DMS 273 (cell line): ENCODE results near the gene LMX1A.

Experiments
- DNase-seq: peaks from one replicate; lab custom pipeline; 2025; ENCODE audit not compliant: unreplicated experiment; lab: John Stamatoyannopoulos, UW

Gene LMX1A

DNA sequence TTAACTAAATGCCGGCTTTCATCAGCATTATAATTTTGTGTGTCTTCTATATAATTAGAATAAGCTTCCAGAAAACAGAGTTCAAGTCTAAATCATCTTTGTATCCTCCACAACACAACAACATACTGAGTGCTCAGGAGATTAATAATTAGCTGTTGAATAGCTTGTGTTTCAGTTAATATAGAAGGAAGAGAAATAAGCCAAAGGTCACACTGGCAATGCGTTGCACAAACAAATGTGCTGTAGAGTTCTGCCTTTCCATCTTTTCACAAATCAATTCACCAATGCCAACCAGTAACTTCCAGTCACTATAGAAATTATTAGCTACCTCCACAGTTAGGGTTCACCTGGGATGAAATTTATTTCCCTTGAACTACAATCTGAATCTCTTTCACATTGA, 132.0 kb downstream of the LMX1A start:
- no peak for DNase-seq

DNA sequence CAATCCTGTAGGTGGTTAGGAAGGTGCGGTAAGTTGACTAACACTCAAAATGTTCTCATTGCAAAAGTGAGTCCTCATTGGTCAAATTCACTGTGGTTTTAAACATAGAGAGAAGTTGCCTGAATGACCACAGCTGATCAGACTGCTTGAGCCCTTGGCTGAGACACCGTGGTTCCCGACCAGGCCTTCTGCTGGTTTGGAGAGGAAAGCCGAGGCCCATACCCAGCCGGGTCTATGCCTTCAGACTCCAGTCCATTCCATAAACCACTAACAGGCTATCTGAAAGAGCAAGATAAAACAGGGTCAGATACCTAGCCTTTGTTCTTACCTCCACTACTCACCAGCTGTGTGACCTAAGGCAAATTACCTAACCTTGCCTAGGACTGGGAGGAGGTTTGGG, 133.9 kb downstream of the LMX1A start:
- no peak for DNase-seq

DNA sequence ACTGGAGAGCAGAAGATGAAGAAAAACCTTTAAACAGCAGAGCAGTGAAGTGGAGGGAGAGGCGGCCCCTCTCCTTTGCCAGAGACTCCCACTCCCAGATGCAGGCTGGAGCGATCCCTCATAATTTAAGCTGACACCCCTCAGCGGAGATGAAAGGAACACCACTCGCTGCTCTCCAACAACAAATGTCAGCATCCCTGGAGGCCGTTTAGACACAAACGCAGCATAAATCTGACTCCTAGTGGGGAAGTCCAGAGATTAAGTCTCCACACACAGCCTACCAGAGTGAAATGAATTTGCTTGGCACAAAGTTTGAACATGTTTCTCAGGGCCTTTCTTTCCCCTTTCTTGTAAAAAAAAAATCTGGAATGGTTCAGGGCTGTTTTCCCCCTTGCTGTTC, 137.8 kb downstream of the LMX1A start:
- peak; percentile 10 for DNase-seq

DNA sequence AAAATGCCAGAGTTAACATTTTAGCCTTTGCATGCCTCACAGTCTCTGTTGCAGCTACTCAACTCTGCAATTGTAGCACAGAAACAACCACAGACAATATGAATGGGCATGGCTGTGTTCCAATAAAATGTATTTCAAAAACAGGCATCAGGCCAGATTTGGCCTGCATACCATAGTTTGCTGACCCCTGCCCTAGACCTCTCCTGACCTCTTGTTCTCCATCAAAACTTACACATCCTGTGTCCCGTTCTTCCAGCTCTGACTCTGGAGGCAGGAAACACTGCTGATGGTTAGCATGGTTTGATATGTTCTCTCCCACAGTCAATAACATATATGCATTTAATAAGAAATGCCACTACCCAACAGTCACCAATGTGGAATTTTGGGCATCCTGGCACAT, 138.6 kb downstream of the LMX1A start:
- DNase-seq = no peak

DNA sequence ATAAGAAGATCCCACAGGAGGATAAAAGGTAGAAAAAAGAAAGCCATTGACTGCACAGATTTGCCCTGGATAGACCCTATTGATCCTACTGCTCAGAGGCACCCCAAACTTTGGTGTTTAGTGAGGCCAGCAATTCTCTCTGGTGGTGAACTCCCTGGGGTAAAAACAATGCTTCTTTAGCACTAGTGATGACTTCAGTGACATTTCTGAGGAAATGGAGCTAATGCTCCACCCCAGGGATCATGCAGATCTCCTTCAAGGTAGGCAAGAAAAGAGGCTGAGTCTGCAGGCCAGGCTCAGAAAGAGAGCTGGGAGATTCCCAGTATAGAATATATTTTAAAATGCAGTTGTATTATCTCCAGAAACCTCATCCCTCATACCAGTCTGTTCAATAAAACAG, 140.3 kb downstream of the LMX1A start:
- DNase-seq = no peak

DNA sequence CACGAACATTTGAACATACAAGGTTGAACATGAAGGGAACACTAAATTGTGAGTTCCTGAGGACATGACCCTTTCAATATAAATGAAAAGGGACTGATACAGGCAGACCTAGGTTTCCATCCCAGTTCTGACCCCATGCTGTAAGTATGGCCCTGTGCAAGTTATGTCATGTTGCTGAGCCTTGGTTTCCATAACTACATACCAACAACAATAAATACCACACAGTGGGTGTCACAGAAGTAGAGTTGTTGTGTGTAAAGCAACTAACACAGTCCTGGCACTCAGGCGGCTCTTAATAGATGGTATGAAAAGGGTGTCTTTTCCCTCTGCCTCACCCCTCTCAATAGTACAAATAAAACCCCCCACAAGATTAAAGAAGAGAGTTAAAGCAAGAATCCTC, 140.8 kb downstream of the LMX1A start:
- no peak for DNase-seq

DNA sequence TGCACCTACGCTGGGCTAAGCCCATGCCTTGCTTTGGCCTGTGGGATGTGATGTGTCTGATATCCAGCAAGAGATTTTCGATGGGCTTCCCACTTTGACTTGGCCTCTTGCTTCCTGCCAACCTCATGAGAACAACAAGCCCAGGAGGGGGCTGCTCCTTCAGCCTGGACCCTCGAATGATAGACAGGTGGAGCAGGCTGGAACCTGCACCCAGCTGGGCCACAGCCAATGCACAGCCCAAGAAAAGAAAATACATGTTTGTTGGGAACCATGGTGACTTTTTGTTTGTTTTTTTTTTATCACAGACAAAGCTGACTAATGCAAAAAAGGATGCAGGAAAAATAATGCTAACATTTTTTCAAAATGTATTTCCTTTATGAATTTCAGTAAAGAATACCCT, 144.3 kb downstream of the LMX1A start:
- no peak for DNase-seq

DNA sequence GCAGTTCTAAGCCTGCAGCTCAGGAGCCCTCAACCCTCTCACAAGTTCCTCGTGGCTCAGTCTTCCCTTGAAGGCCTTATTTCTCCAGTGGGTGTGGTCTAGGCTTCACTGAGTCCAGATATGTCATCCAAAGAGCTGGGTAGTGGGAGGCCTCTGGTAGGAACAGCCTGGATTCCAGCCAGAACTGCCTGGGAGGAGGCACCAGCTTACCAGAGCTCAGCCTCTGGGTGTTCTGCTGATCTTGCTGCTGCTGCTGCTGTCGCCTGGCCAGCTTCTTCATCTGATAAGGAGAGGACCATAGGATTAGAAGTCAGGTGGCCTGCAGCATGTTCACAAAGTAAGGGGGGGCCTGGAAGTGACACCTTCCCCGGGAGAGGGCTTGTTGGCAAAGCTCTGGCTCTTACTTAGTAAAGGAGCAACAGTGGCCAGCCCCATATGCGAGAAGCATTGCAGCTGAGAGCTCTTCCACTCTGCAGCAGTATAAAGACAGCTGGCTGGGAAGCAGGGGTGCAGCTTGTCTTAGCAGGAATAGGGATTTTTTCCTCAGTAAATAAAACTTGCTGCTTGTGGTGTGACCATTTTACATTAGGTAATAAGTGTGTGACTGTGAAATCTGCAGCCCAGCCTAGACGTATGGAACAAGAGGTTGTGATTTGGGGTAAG, 148.5 kb downstream of the LMX1A start:
- DNase-seq = peak; percentile 46

DNA sequence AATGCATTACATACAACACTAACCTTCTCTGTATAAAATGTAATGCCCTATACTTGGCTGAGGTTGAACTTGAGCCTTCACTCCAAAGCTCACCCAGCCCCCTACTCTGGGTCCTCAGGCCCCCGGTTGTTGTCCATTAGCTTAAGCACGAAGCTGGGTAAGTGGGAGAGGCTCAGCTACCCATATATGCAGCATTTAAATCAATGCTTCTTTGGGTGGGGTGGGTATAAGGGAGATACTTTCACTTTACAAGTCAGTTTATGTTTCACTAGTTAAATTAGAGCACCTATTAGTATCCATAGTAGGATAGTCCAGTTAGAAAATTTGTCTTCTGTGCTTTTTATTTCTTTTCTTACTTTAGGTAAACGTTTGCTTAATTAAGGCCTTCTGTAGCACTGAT, 151.4 kb downstream of the LMX1A start:
- no peak for DNase-seq

DNA sequence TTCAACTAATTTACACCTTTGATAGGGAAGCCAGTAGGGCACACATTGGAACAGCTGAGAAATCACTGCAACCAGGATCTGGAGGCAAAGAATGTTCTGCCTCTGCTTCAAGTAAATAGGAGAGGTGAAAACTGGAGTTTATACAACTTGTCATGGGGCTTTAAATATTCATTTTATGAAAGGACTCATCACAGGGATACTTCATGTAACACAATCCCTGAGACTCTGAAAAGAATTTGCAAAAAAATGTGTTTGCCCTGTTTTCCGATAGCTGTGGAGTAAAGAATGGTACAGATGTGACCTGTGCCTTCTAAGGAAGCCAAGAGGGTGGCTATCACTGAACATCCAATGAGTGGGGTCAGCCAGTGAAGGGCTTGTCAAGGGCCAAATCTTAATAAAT, 152.0 kb downstream of the LMX1A start:
- DNase-seq = no peak

DNA sequence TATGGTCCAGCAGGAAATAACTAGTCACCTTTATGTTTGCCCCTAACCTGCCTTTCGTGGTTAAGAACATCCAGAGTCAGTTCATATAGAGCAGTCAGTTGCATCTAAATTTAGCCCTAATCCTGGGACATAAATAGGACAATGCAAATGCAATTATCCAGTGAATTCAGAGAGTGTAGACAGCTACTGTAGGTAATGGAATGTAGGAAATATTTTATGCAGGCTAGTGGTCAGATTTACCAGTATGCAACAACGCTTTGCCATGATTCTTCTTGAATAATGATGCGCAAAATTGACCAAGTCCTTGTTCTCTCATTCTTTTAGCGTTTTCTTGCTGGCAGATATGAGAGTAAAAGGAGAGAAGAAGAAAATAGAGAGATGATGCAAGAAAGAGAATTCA, 165.4 kb downstream of the LMX1A start:
- DNase-seq = no peak

DNA sequence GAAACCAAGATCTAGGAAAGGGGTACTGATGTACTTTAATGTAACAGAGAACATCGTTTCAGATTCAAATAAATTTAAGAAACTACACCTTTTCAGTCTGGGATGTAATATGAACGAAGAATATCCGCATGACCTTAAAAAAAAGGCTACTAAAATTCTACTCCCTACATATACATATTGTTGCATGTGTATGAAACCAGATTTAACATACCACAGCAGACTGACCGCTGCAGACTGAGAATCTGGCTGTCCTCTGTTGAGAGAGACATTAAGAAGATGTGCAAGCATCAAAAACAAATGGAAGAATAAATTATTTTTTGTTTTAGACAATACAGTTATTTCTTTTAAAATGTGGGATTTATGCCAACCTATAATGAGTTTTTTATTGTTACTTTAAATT, 166.6 kb downstream of the LMX1A start:
- no peak for DNase-seq

DNA sequence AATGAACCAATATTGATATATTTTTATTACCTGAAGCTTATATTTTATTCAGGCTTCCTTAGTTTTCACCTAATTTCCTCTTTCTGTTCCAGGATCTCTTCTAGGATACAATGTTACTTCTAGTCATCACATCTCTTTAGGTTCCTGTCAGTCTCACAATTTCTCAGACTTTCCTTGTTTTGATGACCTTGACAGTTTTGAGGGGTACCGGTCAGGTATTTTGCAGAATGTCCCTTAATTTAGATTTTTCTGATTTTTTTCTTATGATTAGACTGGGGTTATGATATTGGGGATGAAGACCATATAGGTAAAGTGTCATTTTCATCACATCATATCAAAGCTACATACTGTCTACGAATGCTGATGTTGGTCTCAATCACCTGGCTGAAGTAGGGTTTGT, 167.5 kb downstream of the LMX1A start:
- DNase-seq = no peak

DNA sequence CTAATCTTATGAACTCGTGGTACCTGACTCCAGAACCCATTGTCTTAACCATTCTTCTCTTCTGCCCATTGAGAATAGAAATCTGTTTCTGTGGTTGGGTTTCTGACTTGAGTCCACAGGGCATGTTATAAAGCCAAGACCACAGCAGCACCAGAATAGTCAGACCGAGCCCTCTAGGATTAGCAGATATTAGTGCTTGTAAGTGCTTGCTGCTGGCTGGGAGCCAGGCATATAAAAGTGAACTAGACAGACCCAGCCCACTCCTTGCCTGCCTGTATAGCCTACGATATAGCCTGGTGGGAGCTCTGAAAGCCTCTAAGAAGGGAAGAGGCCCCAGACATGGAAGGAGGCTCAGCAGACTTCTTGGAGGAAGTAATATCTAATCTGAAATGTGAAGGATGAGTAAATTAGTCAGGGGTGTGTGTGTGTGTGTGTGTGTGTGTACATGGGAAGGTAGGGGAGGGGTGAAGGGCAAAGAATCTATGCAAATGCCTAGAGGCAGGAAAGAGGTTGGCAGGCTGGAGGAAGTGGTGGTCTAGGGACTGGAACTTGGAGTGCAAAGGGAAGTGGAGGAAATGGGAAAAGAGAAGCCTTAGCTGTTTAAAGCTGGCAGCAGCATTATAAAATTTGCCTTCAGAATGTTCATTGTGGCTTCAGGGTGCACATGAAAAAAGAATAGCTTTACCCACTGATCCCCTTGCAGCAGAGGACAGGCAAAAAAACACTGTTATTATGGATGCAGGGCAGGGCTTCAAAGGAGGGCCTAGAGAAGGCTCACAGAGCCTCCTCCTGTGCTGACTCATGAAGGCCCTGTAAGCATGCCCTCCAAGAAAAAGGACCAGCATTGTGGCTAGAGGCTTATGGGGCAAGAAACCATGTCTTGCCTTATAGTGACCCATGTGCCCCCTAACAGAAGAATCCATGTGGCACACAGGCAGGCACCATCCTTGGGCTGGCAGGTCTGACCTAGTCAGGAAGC, 169.2 kb downstream of the LMX1A start:
- peak; percentile 38 for DNase-seq

DNA sequence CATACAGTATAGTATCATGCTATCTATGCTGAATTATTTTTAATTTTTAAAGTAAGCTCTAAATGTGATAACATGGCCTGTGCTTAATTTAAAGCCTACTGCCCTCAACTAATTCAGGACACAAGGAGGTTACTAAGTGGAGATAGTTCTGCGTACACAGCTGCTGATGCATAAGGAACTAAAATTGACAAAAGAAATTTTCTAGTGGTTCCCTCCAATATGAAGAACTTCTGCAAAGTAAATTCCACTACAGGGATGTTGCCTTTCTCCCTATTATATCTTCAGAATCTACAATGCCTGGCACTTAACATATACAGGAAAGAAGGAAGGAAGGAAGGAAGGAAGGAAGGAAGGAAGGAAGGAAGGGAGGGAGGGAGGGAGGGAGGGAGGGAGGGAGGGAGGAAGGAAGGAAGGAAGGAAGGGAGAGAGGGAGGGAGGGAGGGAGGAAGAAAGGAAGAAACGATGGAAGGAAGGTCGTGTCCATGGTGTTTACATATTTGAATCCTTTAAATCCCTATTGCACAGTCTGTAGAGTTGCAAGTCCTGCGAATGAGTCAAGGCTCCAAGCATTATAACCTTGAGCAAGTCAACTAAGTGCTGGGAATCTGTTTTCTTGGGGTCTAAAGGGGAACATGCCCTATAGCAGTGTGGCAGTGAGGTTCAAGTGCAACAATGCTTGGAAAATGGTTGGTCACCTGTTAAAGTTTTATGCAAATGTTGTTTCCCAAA, 171.2 kb downstream of the LMX1A start:
- DNase-seq = no peak

DNA sequence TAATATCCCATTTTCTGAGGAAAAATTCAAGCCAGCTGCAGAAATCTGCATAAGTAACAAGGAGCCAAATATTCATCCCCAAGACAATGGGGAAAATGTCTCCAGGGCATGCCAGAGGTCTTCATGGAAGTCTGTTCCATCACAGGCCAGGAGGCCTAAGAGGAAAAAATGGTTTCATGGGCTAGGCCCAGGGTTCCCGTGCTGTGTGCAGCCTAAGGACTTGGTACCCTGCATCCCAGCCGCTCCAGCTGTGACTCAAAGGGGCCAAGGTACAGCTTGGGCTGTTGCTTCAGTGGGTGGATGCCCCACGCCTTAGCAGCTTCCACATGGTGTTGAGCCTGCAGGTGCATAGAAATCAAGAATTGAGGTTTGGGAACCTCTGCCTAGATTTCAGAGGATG, 173.5 kb downstream of the LMX1A start:
- DNase-seq = no peak

DNA sequence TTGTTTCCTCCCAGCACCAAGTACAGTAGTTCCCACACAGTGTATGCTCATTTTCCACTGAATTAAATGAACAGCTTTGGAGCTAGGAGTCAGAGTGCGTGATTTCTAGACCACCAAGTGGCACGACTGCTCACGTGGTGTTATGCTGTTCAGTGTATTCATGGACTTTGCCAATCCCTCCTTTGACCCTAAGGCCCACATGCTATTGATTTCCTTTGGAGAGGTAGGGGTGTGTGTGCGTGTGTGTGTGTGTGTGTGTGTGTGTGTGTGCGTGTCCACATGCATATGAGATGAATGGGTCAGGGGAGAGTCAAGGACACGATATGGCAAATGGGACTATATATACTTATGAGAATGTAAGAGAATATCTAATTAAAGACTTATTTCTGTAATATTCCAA, 177.2 kb downstream of the LMX1A start:
- DNase-seq = no peak

DNA sequence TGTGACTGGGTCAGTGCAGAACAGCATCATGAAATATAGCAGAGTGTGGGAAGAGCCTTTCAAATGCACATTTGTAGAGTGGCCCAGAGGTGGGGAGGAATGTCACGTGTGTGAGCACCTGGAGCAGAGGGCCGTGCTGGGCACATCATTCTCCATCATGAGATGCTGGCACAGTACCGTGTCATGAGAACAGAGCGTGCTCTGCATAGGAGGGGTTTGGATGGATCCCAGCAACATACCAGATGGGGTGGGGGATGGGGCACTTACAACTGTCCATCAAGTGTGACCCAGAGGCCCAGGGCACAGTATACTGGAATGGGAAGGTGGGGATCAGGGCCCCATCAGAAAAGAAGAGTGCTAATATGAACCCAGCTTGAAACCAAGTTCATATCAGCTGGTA, 182.0 kb downstream of the LMX1A start:
- peak; percentile 92 for DNase-seq

DNA sequence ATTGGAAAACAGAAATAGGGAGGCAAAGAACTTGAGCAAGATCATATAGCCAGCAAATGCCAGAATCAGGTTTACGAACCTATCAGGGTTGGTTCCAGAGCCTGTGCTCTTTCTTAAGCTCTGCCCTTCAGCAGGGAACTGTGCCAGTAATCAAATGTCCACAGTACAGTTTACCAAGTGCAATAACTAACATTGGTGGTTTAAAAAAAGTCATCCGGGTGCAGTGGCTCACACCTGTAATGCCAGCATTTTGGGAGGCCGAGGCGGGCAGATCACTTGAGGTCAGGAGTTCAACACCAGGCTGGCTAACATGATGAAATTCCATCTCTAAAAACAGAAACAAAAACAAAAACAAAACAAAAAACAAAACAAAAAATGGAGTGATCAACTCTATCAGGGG, 182.7 kb downstream of the LMX1A start:
- no peak for DNase-seq

DNA sequence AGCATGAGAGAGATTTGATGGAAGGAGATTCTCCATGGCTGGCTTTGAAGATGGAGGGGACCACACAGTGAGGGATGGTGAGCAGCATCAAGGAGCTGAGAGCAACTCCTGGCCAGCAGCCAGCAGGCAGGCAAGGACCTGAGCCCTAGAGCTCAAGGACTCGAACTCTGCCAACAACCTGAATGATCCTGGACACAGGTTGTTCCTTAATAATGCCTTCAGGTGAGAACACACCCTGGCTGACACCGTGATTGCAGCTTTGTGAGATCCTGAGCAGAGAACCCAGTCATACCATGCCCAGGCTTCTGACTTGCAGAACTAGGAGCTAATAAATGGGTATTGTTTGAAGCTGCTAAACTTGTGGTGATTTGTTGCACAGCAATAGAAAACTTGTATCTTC, 183.1 kb downstream of the LMX1A start:
- peak; percentile 16 for DNase-seq

DNA sequence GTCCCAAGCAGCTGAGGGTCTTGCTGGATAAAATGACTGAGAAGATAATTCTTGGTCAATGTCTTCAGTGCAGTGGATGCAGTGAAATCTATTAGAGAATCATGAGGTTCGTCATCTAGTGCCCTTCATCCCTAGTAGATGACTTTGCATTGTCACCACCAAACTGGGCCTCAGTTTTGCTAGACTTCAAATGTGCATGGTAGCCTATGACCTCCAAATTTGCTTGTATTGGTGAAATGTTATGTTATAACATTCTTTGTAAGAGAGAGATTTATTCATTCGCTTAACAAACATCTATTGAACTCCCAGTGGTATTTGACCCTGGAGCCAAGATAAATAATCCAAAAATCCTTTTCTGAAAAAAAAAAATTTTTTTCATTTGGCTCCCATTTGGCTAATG, 183.8 kb downstream of the LMX1A start:
- DNase-seq = no peak

DNA sequence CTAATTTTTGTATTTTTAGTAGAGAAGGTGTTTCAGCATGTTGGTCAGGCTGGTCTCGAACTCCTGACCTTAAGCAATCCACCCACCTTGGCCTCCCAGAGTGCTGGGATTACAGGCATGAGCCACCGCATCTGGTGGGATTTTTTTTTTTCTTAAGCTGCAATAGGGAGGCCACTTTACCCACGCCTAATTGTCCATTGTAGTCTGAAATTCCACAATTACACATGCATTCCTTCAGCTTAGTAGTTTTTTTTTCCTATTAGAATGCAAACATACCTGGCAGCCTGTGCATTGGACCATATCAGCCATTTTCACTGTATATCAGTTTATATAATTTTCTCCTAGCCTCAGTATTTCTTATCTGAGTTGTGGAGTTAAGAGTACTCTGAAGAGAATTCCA, 186.8 kb downstream of the LMX1A start:
- DNase-seq = no peak
